Measurements from ENCODE around the gene CHID1. TPM values are rescaled to one million over a fixed set of nuclear protein-coding genes. Genes with fewer than 3 reads are reported as not detected.

Gene CHID1
- total and polyA plus RNA-seq, 2 of the 4 experiments (the other 2 are of a cell fraction) = 34.2 to 121 TPM

GRCh38 chr11:820655-821511 lies 89.7 kb downstream of the CHID1 start:
- POLR2A ChIA-PET (ENCODE audit: unreplicated experiment) = interaction anchor here (1.8 kb wide), 1 partner anchor 16 kb away, joined by 4 read pairs; the partner anchor contains the start of gene PIDD1
- Histone ChIP-seq H3K4me3 (ENCODE audit: insufficient read depth, low read depth, low read length) (peak overlapping the region; percentile 87), H2AK9ac (replicated peaks; ENCODE audit: low read depth, low read length, poor library complexity) (peak overlapping the region; percentile 94), H2BK120ac (ENCODE audit: low read depth, low read length) (no peak overlapping the region), H3K4me1 (ENCODE audit: control insufficient read depth, insufficient read depth, low read length) (peaks cover 21% of the 10 kb centered on the region), H4K8ac (ENCODE audit: low read depth in 2 of 2, low read length in 2 of 2) (0 out of 4 replicates have a peak overlapping the region, but pooled peaks of 1 of the 2 experiments have one; percentile 12), H3K36me3 (ENCODE audit: control insufficient read depth, insufficient read depth, low read length) (peaks cover 30% of the 10 kb centered on the region), H4K5ac (ENCODE audit: low read depth, low read length) (no peak overlapping the region), H2BK20ac (ENCODE audit: low read depth, low read length) (no peak overlapping the region), H3K27me3 (ENCODE audit: control insufficient read depth, insufficient read depth, low read length) (no peaks in the 10 kb centered on the region), H3K9me1 (ENCODE audit: insufficient read depth, low read length) (peaks cover 13% of the 10 kb centered on the region), H2BK5ac (ENCODE audit: low read depth, low read length, poor library complexity, severe bottlenecking) (peak overlapping the region; percentile 29), H2AK5ac (ENCODE audit: low read depth, low read length) (peak overlapping the region; percentile 63), H3K56ac (ENCODE audit: extremely low read depth, insufficient read depth, low read length) (no peak overlapping the region), H3K9ac (ENCODE audit: low read depth, low read length) (peak overlapping the region; percentile 66), H3K4me2 (ENCODE audit: low read depth, low read length) (peak overlapping the region; percentile 99), H3K4ac (ENCODE audit: low read depth, low read length) (no peak overlapping the region), H3K27ac (ENCODE audit: insufficient read depth, low read length) (peak overlapping the region; percentile 3; the same call in 1 of the 2 replicates), H2AFZ (replicated peaks; ENCODE audit: low read length, poor library complexity) (peak overlapping the region; percentile 89), H4K91ac (ENCODE audit: insufficient read depth, low read depth, low read length) (no peak overlapping the region), H3K79me1 (ENCODE audit: low read depth in 1 of 2, low read length in 2 of 2) (peaks cover 19 to 29% of the 10 kb centered on the region in 2 experiments), H3K18ac (ENCODE audit: low read depth, low read length) (no peak overlapping the region), H3K23ac (ENCODE audit: low read depth, low read length) (no peak overlapping the region), H2BK15ac (ENCODE audit: low read depth, low read length) (no peak overlapping the region), H3K9me3 (ENCODE audit: control insufficient read depth, insufficient read depth, low read length) (no peaks in the 10 kb centered on the region), H4K20me1 (ENCODE audit: insufficient read depth, low read length) (peaks cover 37% of the 10 kb centered on the region), H3K14ac (replicated peaks; ENCODE audit: low read depth, low read length) (no peak overlapping the region)
- intact Hi-C loops (cut with micrococcal nuclease) = no loop called here
- no TSS peak for BruUV-seq (replicated peaks)
- TF ChIP-seq CTCF (conservative IDR thresholded peaks at IDR 0.05; ENCODE audit: low read depth, low read length) (no peak), NFE2L2 (IDR thresholded peaks at IDR 0.05; ENCODE audit: low read depth, low read length) (no peak), RCOR1 (IDR thresholded peaks at IDR 0.05; ENCODE audit: insufficient replicate concordance, low read length) (no peak), MAZ (IDR thresholded peaks at IDR 0.05; ENCODE audit: borderline replicate concordance, low read depth, low read length) (no peak; the same call in 1 of the 2 replicates), CEBPB (IDR thresholded peaks at IDR 0.05; ENCODE audit: low read depth, low read length) (peak; percentile 96), USF2 (IDR thresholded peaks at IDR 0.05; ENCODE audit: low read depth, low read length) (no peak), SMC3 (IDR thresholded peaks at IDR 0.05; ENCODE audit: low read depth, low read length) (no peak), BHLHE40 (IDR thresholded peaks at IDR 0.05; ENCODE audit: low read depth, low read length) (no peak), CHD1 (IDR thresholded peaks at IDR 0.05; ENCODE audit: low read depth, low read length) (no peak), MXI1 (IDR thresholded peaks at IDR 0.05; ENCODE audit: borderline replicate concordance, low read depth, low read length) (no peak), FOS (IDR thresholded peaks at IDR 0.05; ENCODE audit: low read depth, low read length) (peak; percentile 69), MAFK (IDR thresholded peaks at IDR 0.05; ENCODE audit: low read depth, low read length) (no peak)
- 82% methylated on average over 4 of the region's 11 CpGs; no CpG with 5 or more reads in 1 of the 2 experiments for WGBS, 2 experiments (ENCODE audit: extremely low coverage in 2 of 2, insufficient read length in 1 of 2)
- peak; percentile 2 for ATAC-seq (ENCODE audit: low read depth)
- in situ Hi-C loops (cut with MboI; ENCODE audit: low sequenced_read_pairs) = no loop called here
- CTCF ChIA-PET = interaction anchor here (0.6 kb wide), 1 partner anchor 37 kb away, joined by 3 read pairs; no protein-coding TSS in a partner anchor
- dilution Hi-C loops (cut with HindIII; ENCODE audit: low sequenced_read_pairs, unreplicated experiment) = no loop called here
- DNase-seq = peak; percentile 56
